Spleen (tissue), 11 donors: Measurements from ENCODE around the gene KRT71. TPM values are rescaled to one million over a fixed set of nuclear protein-coding genes. Genes with fewer than 3 reads are reported as not detected.

Experiments used
- DNase-seq: peaks from one replicate; pipeline ENCODE4 v3.0.0-alpha.2; 2020
- H3K27ac ChIP-seq, 8 donors: fragments of 200-600 bp; sonication (generic) in 7 of 8; 1 replicate in 4 of 8; 2 replicates in 4 of 8; pipeline versions ENCODE4 v1.5.0 to v1.8.0; 2016 to 2021; ENCODE audit warnings: inconsistent platforms in 4 of 8, mild to moderate bottlenecking in 4 of 8, moderate library complexity in 1 of 8
- H3K27me3 ChIP-seq, 7 donors: fragments of 200-600 bp; sonication (generic) in 6 of 7; replicated peaks in 1 of 7; 1 replicate in 4 of 7; 2 replicates in 3 of 7; pipeline versions ENCODE4 v1.5.0 to v1.8.0; 2016 to 2021; ENCODE audit warnings: inconsistent platforms in 3 of 7, mild to moderate bottlenecking in 1 of 7
- H3K36me3 ChIP-seq, 6 donors: fragments of 200-600 bp; sonication (generic) in 5 of 6; 1 replicate in 4 of 6; 2 replicates in 2 of 6; pipeline versions ENCODE4 v1.5.0 to v1.8.0; 2016 to 2021; ENCODE audit warnings: inconsistent platforms in 2 of 6
- H3K4me1 ChIP-seq, 6 donors: fragments of 200-600 bp; sonication (generic) in 5 of 6; 1 replicate in 3 of 6; 2 replicates in 3 of 6; pipeline versions ENCODE4 v1.5.0 to v1.8.0; 2016 to 2021; ENCODE audit warnings: inconsistent platforms in 3 of 6
- H3K4me3 ChIP-seq, 8 donors: fragments of 200-600 bp; sonication (generic) in 7 of 8; 1 replicate in 4 of 8; 2 replicates in 4 of 8; pipeline versions ENCODE4 v1.5.0 to v1.8.0; 2016 to 2021; ENCODE audit warnings: inconsistent platforms in 4 of 8, mild to moderate bottlenecking in 4 of 8, moderate library complexity in 2 of 8
- H3K9me3 ChIP-seq, 8 donors: fragments of 200-600 bp; sonication (generic) in 7 of 8; 1 replicate in 4 of 8; 2 replicates in 4 of 8; pipeline versions ENCODE4 v1.5.0 to v1.8.0; 2016 to 2021; ENCODE audit warnings: inconsistent platforms in 4 of 8
- POLR2A ChIP-seq, 3 donors: fragments of 450-650 bp; IDR thresholded peaks; one replicate each; pipeline ENCODE4 v1.5.1; 2017; ENCODE audit warnings: antibody characterized with exemption in 3 of 3, mild to moderate bottlenecking in 1 of 3
- POLR2AphosphoS5 ChIP-seq, 3 donors: sonication (generic); formaldehyde crosslinking; IDR thresholded peaks; one replicate each; pipeline ENCODE4 v1.5.1; 2017; ENCODE audit warnings: antibody characterized with exemption in 3 of 3
- WGBS, 5 donors: extraction: QIAGEN DNeasy Blood & Tissue Kit in 3 of 5; methylation state at CpG; one replicate each; pipeline versions ENCODE4 v1.1.5 to v1.1.7; 2013 to 2018; 5-methylcytosine and 5-hydroxymethylcytosine counted together
- intact Hi-C: fragments of 100-400 bp; cut with DNase I; formaldehyde crosslinking; loops from one replicate; pipeline ENCODE4 v1.15.0; 2023; ENCODE audit warnings: low total_unique reads
- polyA plus RNA-seq, 3 donors: library from polyadenylated mRNA; stranded (reverse); fragments of 200-250 nt; gene quantifications; one replicate each; pipeline ENCODE4 v1.2.1, GENCODE V29; 2013
- total RNA-seq, 7 donors: library from RNA; depleted of rRNA in 3 of 7; stranded (reverse); fragments of >200 nt in 3 of 7; fragmentation: NEBNext Ultra II Directional in 4 of 7; extraction: Animal tissue kit (Norgen Biotek cat#: 25700) in 4 of 7; gene quantifications; one replicate each; pipeline versions ENCODE4 v1.1.0 to v1.2.1, GENCODE V29; 2016 to 2021
- TF ChIP-seq, protein P1 (sequence below), 11 experiments: fragments of 200-600 bp in 7 of 11; fragments of 450-650 bp in 4 of 11; sonication (generic) in 4 of 11; IDR thresholded peaks in 8 of 11; conservative IDR thresholded peaks in 3 of 11; 1 replicate in 7 of 11; 2 replicates in 4 of 11; pipeline versions ENCODE4 v1.4.0 to v1.8.0; 2016 to 2021; ENCODE audit warnings: antibody characterized with exemption in 11 of 11, inconsistent platforms in 4 of 11, mild to moderate bottlenecking in 1 of 11
- donor health status: healthy with polysubstance abuse.
- donor health status: DM: no; HTN: no; CAD: no; lungs with moderate emphysema.
- donor health status: DM: no; HTN: no; CAD: no.
- donor health status: Bipolar disorder and iron deficiency.
- donor health status: healthy.
- donor health status: DM: no; HTN: no; CAD: no.
- donor health status: DM: yes; HTN: yes; CAD: no.

Gene KRT71
- total and polyA plus RNA-seq, 10 donors, result not detected

DNA sequence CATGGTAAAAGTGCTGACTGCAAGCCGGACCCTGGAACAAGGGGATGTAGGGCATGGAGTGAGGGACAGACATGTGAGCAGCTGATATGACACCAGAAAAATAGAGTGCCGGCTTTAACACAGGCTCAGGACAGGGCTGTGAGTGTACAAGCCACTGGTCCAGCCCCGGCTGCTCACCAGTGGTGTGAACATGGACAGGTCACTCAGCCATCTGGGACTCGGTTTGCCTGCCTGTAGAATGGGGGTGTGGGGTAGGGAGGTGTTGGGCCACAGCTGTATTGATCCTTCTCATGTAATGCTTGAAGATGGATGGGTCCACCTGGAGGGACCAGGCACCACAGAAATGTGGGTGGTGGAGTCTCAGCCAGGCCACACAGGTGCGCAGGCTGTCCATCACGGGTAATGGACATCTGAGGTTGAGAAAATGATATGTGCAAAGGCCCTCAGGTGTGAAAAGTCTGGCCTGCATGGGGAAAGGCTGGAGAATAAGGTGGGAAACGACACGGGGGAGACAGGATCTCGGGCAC lies 31.3 kb upstream of the KRT71 start:
- peaks cover 0 to 8% (median 0%) of the 10 kb centered on the region in 6 donors for H3K4me1 ChIP-seq
- TF ChIP-seq POLR2AphosphoS5 (IDR thresholded peaks at IDR 0.05) (no peak), POLR2A (IDR thresholded peaks at IDR 0.05) (no peak)
- TF ChIP-seq, protein P1, sequence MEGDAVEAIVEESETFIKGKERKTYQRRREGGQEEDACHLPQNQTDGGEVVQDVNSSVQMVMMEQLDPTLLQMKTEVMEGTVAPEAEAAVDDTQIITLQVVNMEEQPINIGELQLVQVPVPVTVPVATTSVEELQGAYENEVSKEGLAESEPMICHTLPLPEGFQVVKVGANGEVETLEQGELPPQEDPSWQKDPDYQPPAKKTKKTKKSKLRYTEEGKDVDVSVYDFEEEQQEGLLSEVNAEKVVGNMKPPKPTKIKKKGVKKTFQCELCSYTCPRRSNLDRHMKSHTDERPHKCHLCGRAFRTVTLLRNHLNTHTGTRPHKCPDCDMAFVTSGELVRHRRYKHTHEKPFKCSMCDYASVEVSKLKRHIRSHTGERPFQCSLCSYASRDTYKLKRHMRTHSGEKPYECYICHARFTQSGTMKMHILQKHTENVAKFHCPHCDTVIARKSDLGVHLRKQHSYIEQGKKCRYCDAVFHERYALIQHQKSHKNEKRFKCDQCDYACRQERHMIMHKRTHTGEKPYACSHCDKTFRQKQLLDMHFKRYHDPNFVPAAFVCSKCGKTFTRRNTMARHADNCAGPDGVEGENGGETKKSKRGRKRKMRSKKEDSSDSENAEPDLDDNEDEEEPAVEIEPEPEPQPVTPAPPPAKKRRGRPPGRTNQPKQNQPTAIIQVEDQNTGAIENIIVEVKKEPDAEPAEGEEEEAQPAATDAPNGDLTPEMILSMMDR (IDR thresholded peaks at IDR 0.05 in 8 of 11, conservative IDR thresholded peaks at IDR 0.05 in 3 of 11), result no peak
- H3K4me3 ChIP-seq, result no peak overlapping the region
- intact Hi-C loops, result loop anchor here (5.0 to 10.0 kb wide), 3 partner anchors 278 to 391 kb away; no protein-coding TSS in a partner anchor
- 84 to 89% (median 84%) methylated on average over 9 of the region's 9 CpGs for WGBS, 5 donors
- peak; percentile 41 for DNase-seq
- H3K27ac ChIP-seq, result no peak overlapping the region
- H3K27me3 ChIP-seq, result peaks cover 0 to 24% (median 0%) of the 10 kb centered on the region in 7 donors
- H3K9me3 ChIP-seq, result no peaks in the 10 kb centered on the region
- H3K36me3 ChIP-seq, result no peaks in the 10 kb centered on the region

DNA sequence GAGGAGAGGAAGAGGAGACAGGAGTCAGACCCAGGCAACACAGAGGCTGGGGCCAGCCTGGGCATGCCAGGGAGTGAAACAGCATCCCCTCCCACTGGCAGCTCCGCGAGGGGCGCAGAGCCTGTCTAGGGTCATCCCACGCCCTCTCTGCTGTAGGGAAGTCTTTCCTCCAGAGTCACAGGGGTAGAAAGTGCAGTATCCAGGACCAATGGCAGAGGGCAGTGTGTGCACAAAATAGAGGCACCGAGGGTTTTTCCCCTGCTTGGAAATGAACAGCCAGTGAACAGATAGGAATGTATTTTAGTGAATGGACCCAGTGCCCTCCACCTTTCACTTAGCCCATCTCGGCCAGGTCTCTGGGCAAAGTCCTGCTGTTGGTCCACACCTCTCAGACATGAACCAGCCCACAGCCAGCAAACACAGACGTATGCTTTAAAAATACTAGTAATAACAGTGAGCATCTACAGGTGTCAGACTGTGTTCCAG lies 30.1 kb upstream of the KRT71 start:
- intact Hi-C loops, result loop anchor here (5.0 to 10.0 kb wide), 3 partner anchors 279 to 392 kb away; no protein-coding TSS in a partner anchor
- H3K27ac ChIP-seq, result no peak overlapping the region
- 13 to 16% (median 15%) methylated on average over 6 to 7 of the region's 7 CpGs for WGBS, 5 donors
- no peaks in the 10 kb centered on the region for H3K36me3 ChIP-seq
- no peak overlapping the region for H3K4me3 ChIP-seq
- H3K27me3 ChIP-seq, result peaks cover 0 to 24% (median 0%) of the 10 kb centered on the region in 7 donors
- peaks cover 0 to 8% (median 0%) of the 10 kb centered on the region in 6 donors for H3K4me1 ChIP-seq
- TF ChIP-seq POLR2A (IDR thresholded peaks at IDR 0.05), result no peak
- TF ChIP-seq, protein P1 (IDR thresholded peaks at IDR 0.05 in 8 of 11, conservative IDR thresholded peaks at IDR 0.05 in 3 of 11), result peak in 10 of 11 experiments; percentile 31 to 77 (median 60)
- TF ChIP-seq POLR2AphosphoS5 (IDR thresholded peaks at IDR 0.05), result no peak
- DNase-seq, result peak; percentile 71
- H3K9me3 ChIP-seq, result no peaks in the 10 kb centered on the region

DNA sequence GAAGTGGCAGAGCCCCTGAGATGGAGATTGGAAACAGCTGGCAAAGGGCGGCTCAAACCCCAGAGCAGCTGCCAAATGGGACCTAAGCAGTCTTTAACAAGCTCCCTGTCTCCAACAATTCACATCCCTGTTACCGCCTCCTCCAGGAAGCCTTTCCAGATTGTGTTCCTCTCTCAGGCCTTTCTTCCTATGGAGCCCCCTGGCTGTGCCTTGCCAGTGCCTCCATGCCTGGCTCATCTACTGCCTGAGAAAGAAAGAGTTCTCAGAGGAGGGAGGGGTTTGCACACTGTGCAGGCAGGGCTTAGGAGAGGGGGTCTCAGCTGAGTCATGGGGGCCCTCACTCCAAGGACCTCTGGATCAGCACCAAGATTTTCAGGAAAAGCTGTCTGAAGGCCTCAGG lies 29.5 kb upstream of the KRT71 start:
- H3K27ac ChIP-seq, result no peak overlapping the region
- 60 to 94% (median 69%) methylated on average over 2 of the region's 2 CpGs for WGBS, 5 donors
- H3K9me3 ChIP-seq, result no peaks in the 10 kb centered on the region
- H3K4me1 ChIP-seq, result peaks cover 0 to 8% (median 0%) of the 10 kb centered on the region in 6 donors
- no peak overlapping the region for H3K4me3 ChIP-seq
- H3K36me3 ChIP-seq, result no peaks in the 10 kb centered on the region
- TF ChIP-seq, protein P1 (IDR thresholded peaks at IDR 0.05 in 8 of 11, conservative IDR thresholded peaks at IDR 0.05 in 3 of 11), result no peak
- no peak for TF ChIP-seq POLR2A (IDR thresholded peaks at IDR 0.05)
- no peak for TF ChIP-seq POLR2AphosphoS5 (IDR thresholded peaks at IDR 0.05)
- DNase-seq, result peak; percentile 25
- peaks cover 0 to 22% (median 0%) of the 10 kb centered on the region in 7 donors for H3K27me3 ChIP-seq
- intact Hi-C loops, result loop anchor here (5.0 to 10.0 kb wide), 3 partner anchors 280 to 392 kb away; no protein-coding TSS in a partner anchor

DNA sequence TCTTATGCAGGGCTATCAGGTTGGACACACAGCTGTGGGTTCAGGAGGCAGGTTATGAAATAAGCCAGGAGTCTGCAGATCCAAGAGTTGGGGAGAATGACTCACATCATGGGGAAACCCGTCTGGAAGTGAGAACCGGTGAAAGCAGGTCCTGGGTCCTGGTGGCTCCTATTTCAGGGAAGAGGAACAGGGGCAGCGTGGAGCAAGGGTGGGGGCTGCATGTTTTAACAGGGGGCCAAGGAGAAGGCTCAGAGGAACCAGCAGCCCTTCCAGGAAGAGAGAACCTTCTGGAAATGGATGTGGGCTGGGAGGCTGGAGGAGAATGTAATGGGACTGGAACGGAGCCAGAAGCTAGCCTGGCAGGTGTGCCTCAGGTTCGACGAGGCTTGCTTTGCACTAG lies 28.5 kb upstream of the KRT71 start:
- Histone ChIP-seq H3K9me3 (no peaks in the 10 kb centered on the region), H3K4me1 (peaks cover 0 to 8% (median 0%) of the 10 kb centered on the region in 6 donors), H3K36me3 (no peaks in the 10 kb centered on the region), H3K27me3 (peaks cover 0 to 21% (median 0%) of the 10 kb centered on the region in 7 donors), H3K4me3 (no peak overlapping the region), H3K27ac (no peak overlapping the region)
- intact Hi-C loops, result loop anchor here (5.0 to 10.0 kb wide), 3 partner anchors 281 to 393 kb away; no protein-coding TSS in a partner anchor
- DNase-seq, result no peak
- 69 to 81% (median 76%) methylated on average over 6 of the region's 6 CpGs for WGBS, 5 donors
- no peak for TF ChIP-seq POLR2AphosphoS5 (IDR thresholded peaks at IDR 0.05)
- TF ChIP-seq, protein P1 (IDR thresholded peaks at IDR 0.05 in 8 of 11, conservative IDR thresholded peaks at IDR 0.05 in 3 of 11), result no peak
- TF ChIP-seq POLR2A (IDR thresholded peaks at IDR 0.05), result no peak
